GM21825 (cell line): Measurements from ENCODE around the gene NYNRIN.

ENCODE experiments used
- ATAC-seq: cut with Tn5 transposase; IDR thresholded peaks from one replicate; pipeline ENCODE4 v1.9.1; 2021; ENCODE audit warnings: mild to moderate bottlenecking, moderate library complexity; ENCODE audit not compliant: unreplicated experiment

NYNRIN gene

GRCh38 chr14:24414077-24414476, 15.3 kb downstream of the NYNRIN start:
- no peak for ATAC-seq

- no peak for ATAC-seq
These were observed 16.1 kb downstream of the NYNRIN start for GRCh38 chr14:24414732-24415420.

GRCh38 chr14:24415421-24416253, 16.8 kb downstream of the NYNRIN start:
- ATAC-seq = no peak

GRCh38 chr14:24416254-24416931, 17.6 kb downstream of the NYNRIN start:
- no peak for ATAC-seq

GRCh38 chr14:24416932-24417619, 18.3 kb downstream of the NYNRIN start:
- ATAC-seq = no peak

GRCh38 chr14:24417832-24418491, 19.2 kb downstream of the NYNRIN start:
- no peak for ATAC-seq

- ATAC-seq = no peak
These were observed 19.7 kb downstream of the NYNRIN start for GRCh38 chr14:24418492-24418873.

- no peak for ATAC-seq
These were observed 23.5 kb downstream of the NYNRIN start for GRCh38 chr14:24422261-24422660.

- no peak for ATAC-seq
These were observed 24.1 kb downstream of the NYNRIN start for GRCh38 chr14:24422694-24423601.

GRCh38 chr14:24425704-24426103, 26.9 kb downstream of the NYNRIN start:
- ATAC-seq = no peak

GRCh38 chr14:24426150-24426911, 27.5 kb downstream of the NYNRIN start:
- ATAC-seq = no peak

- no peak for ATAC-seq
These were observed 28.2 kb downstream of the NYNRIN start for GRCh38 chr14:24426912-24427536.

GRCh38 chr14:24427537-24428508, 29.0 kb downstream of the NYNRIN start:
- no peak for ATAC-seq

- no peak for ATAC-seq
These were observed 30.0 kb downstream of the NYNRIN start for GRCh38 chr14:24428628-24429394.

- peak; percentile 82 for ATAC-seq
These were observed 30.8 kb downstream of the NYNRIN start, which contains the start of the genes CBLN3 and KHNYN for GRCh38 chr14:24429395-24430142. Gene CBLN3, minus strand, starts transcription at chr14:24429668. Its CDS starts 614 bp downstream, at chr14:24429054. Gene KHNYN, plus strand, starts transcription at chr14:24429954. Its CDS starts 777 bp downstream, at chr14:24430731.
